ENCODE results near the gene GPNMB.

Gene GPNMB

DNA sequence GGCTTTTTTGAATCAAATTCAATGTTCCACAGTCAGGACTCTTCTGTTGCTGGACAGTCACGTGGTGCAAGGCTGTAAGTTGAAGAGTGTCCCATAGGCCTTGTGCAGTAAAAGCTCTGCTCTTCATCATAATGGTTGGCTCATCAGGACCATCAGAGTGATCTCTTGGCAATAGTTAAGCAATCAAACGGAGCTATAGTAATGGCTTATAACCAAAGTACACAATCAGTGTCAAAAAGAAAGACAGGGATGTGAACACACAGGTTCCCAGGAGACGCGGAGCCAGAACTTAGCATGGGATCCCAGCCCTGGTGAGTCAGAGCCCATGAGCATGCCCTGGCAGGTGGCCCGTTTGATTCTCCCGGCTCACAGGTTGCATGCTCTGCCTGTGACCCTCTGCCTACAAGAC is 10.8 kb upstream of the GPNMB start:
- Histone ChIP-seq H3K9ac (ENCODE audit: low read length) (no peak overlapping the region), H3K9me3 (ENCODE audit: low read length) (no peaks in the 10 kb centered on the region), H3F3A (ENCODE audit: insufficient read depth, low read length) (no peaks in the 10 kb centered on the region), H3K4me2 (ENCODE audit: low read length) (no peak overlapping the region), H3K27me3 (ENCODE audit: insufficient read depth, low read length) (no peaks in the 10 kb centered on the region), H3K27ac (ENCODE audit: low read depth, low read length, poor library complexity, severe bottlenecking) (no peak overlapping the region), H2AFZ (ENCODE audit: low read length) (no peak overlapping the region), H3K9me2 (ENCODE audit: low read depth, low read length) (no peaks in the 10 kb centered on the region), H3K4me1 (ENCODE audit: insufficient read depth, low read length, severe bottlenecking) (peaks cover 9% of the 10 kb centered on the region), H3K79me2 (ENCODE audit: insufficient read depth, low read length) (no peaks in the 10 kb centered on the region), H3K36me3 (ENCODE audit: insufficient read depth, low read length) (no peaks in the 10 kb centered on the region), H4K20me1 (ENCODE audit: insufficient read depth, low read length) (no peaks in the 10 kb centered on the region), H3K4me3 (ENCODE audit: low read depth, low read length, poor library complexity, severe bottlenecking) (no peak overlapping the region)
- TF ChIP-seq CTCF (IDR thresholded peaks at IDR 0.05; ENCODE audit: low read length) (no peak), EZH2 (IDR thresholded peaks at IDR 0.05; ENCODE audit: borderline replicate concordance, low read length) (no peak)

GRCh38 chr7:23237000-23237399 is 9.6 kb upstream of the GPNMB start:
- no peak overlapping the region for H3K4me2 ChIP-seq (ENCODE audit: low read length)

GRCh38 chr7:23238983-23239652 is 7.5 kb upstream of the GPNMB start:
- no peaks in the 10 kb centered on the region for H3K9me2 ChIP-seq (ENCODE audit: low read depth, low read length)
- H3K9me3 ChIP-seq (ENCODE audit: low read length): no peaks in the 10 kb centered on the region
- H3K27me3 ChIP-seq (ENCODE audit: insufficient read depth, low read length): no peaks in the 10 kb centered on the region
- no peak overlapping the region for H3K4me2 ChIP-seq (ENCODE audit: low read length)
- H2AFZ ChIP-seq (ENCODE audit: low read length): no peak overlapping the region
- H3K9ac ChIP-seq (ENCODE audit: low read length): no peak overlapping the region
- H3K4me1 ChIP-seq (ENCODE audit: insufficient read depth, low read length, severe bottlenecking): peaks cover 9% of the 10 kb centered on the region
- no peaks in the 10 kb centered on the region for H4K20me1 ChIP-seq (ENCODE audit: insufficient read depth, low read length)
- H3K79me2 ChIP-seq (ENCODE audit: insufficient read depth, low read length): no peaks in the 10 kb centered on the region
- H3K36me3 ChIP-seq (ENCODE audit: insufficient read depth, low read length): no peaks in the 10 kb centered on the region
- H3K27ac ChIP-seq (ENCODE audit: low read depth, low read length, poor library complexity, severe bottlenecking): no peak overlapping the region
- TF ChIP-seq EZH2 (IDR thresholded peaks at IDR 0.05; ENCODE audit: borderline replicate concordance, low read length) (no peak), CTCF (IDR thresholded peaks at IDR 0.05; ENCODE audit: low read length) (no peak)
- H3K4me3 ChIP-seq (ENCODE audit: low read depth, low read length, poor library complexity, severe bottlenecking): no peak overlapping the region
- no peaks in the 10 kb centered on the region for H3F3A ChIP-seq (ENCODE audit: insufficient read depth, low read length)

More at GRCh38 chr7:23237000-23237399, 9.6 kb upstream of the GPNMB start:
- Histone ChIP-seq H3K4me3 (ENCODE audit: low read depth, low read length, poor library complexity, severe bottlenecking) (no peak overlapping the region), H3K9ac (ENCODE audit: low read length) (no peak overlapping the region), H3K9me2 (ENCODE audit: low read depth, low read length) (no peaks in the 10 kb centered on the region), H3K4me1 (ENCODE audit: insufficient read depth, low read length, severe bottlenecking) (peaks cover 9% of the 10 kb centered on the region), H3K79me2 (ENCODE audit: insufficient read depth, low read length) (no peaks in the 10 kb centered on the region), H2AFZ (ENCODE audit: low read length) (no peak overlapping the region), H3K36me3 (ENCODE audit: insufficient read depth, low read length) (no peaks in the 10 kb centered on the region), H3F3A (ENCODE audit: insufficient read depth, low read length) (no peaks in the 10 kb centered on the region), H3K27me3 (ENCODE audit: insufficient read depth, low read length) (no peaks in the 10 kb centered on the region), H4K20me1 (ENCODE audit: insufficient read depth, low read length) (no peaks in the 10 kb centered on the region), H3K9me3 (ENCODE audit: low read length) (no peaks in the 10 kb centered on the region), H3K27ac (ENCODE audit: low read depth, low read length, poor library complexity, severe bottlenecking) (no peak overlapping the region)
- TF ChIP-seq CTCF (IDR thresholded peaks at IDR 0.05; ENCODE audit: low read length) (no peak), EZH2 (IDR thresholded peaks at IDR 0.05; ENCODE audit: borderline replicate concordance, low read length) (no peak)
